ENCODE measurements around the gene SHC2. TPM values are rescaled to one million over a fixed set of nuclear protein-coding genes. Genes with fewer than 3 reads are reported as not detected.
"Not testable (repeated sequence)": the region's sequence is repeated elsewhere in the genome, so short reads cannot be mapped to it uniquely, and the experiment has no call there.

Gene SHC2
- total and polyA plus RNA-seq, 8 donors: 13.8 to 169 (median 36.6) TPM

- intact Hi-C loops (cut with DNase I; ENCODE audit: low total_unique reads): no loop called here
- H3K27ac ChIP-seq: no peak overlapping the region
- TF ChIP-seq CTCF (IDR thresholded peaks at IDR 0.05) (no peak), POLR2A (IDR thresholded peaks at IDR 0.05) (no peak), EP300 (IDR thresholded peaks at IDR 0.05) (no peak), POLR2AphosphoS5 (IDR thresholded peaks at IDR 0.05) (no peak)
- 88 to 97% (median 95%) methylated on average over 1 of the region's 1 CpG for WGBS, 5 donors
- peaks cover under 1 to 39% (median 8%) of the 10 kb centered on the region in 3 donors for H3K27me3 ChIP-seq
- H3K4me3 ChIP-seq: no peak overlapping the region
- peaks cover 0 to 45% (median 33%) of the 10 kb centered on the region in 4 donors for H3K36me3 ChIP-seq
- H3K4me1 ChIP-seq: peaks cover 0 to 4% (median under 1%) of the 10 kb centered on the region in 4 donors
- no peak for DNase-seq
- no peaks in the 10 kb centered on the region for H3K9me3 ChIP-seq
These were observed 45.5 kb downstream of the SHC2 start for GRCh38 chr19:415292-415691.

- DNase-seq: no peak
- Histone ChIP-seq H3K27ac (no peak overlapping the region), H3K9me3 (no peaks in the 10 kb centered on the region), H3K4me3 (no peak overlapping the region), H3K27me3 (peaks cover 5 to 53% (median 22%) of the 10 kb centered on the region in 3 donors), H3K36me3 (peaks cover 0 to 31% (median 24%) of the 10 kb centered on the region in 4 donors), H3K4me1 (peaks cover 12 to 18% (median 14%) of the 10 kb centered on the region in 4 donors)
- TF ChIP-seq EP300 (IDR thresholded peaks at IDR 0.05) (no peak), POLR2A (IDR thresholded peaks at IDR 0.05) (no peak), POLR2AphosphoS5 (IDR thresholded peaks at IDR 0.05) (no peak), CTCF (IDR thresholded peaks at IDR 0.05) (no peak)
- intact Hi-C loops (cut with DNase I; ENCODE audit: low total_unique reads): no loop called here
- WGBS, 5 donors: 65 to 69% (median 68%) methylated on average over 14 to 15 of the region's 15 CpGs
These were observed 46.9 kb downstream of the SHC2 start for GRCh38 chr19:413756-414420.

- intact Hi-C loops (cut with DNase I; ENCODE audit: low total_unique reads): no loop called here
- peaks cover 18 to 28% (median 24%) of the 10 kb centered on the region in 4 donors for H3K4me1 ChIP-seq
- TF ChIP-seq CTCF (IDR thresholded peaks at IDR 0.05) (no peak), EP300 (IDR thresholded peaks at IDR 0.05) (no peak), POLR2A (IDR thresholded peaks at IDR 0.05) (no peak)
- peaks cover 5 to 65% (median 35%) of the 10 kb centered on the region in 3 donors for H3K27me3 ChIP-seq
- H3K4me3 ChIP-seq: no peak overlapping the region
- DNase-seq: no peak
- no peak overlapping the region for H3K27ac ChIP-seq
- H3K9me3 ChIP-seq: no peaks in the 10 kb centered on the region
- WGBS, 5 donors: 50 to 60% (median 53%) methylated on average over 11 to 35 of the region's 36 CpGs
- H3K36me3 ChIP-seq: peaks cover 0 to 20% (median 15%) of the 10 kb centered on the region in 4 donors
These were observed 48.2 kb downstream of the SHC2 start for GRCh38 chr19:412356-413355.

GRCh38 chr19:411723-412355, 49.0 kb downstream of the SHC2 start:
- TF ChIP-seq POLR2AphosphoS5 (IDR thresholded peaks at IDR 0.05): no peak
- TF ChIP-seq POLR2A (IDR thresholded peaks at IDR 0.05): no peak
- TF ChIP-seq CTCF (IDR thresholded peaks at IDR 0.05): no peak
- peaks cover 5 to 74% (median 43%) of the 10 kb centered on the region in 3 donors for H3K27me3 ChIP-seq
- H3K9me3 ChIP-seq: no peaks in the 10 kb centered on the region
- 20 to 69% (median 39%) methylated on average over 2 to 13 of the region's 13 CpGs for WGBS, 5 donors
- H3K4me3 ChIP-seq: no peak overlapping the region
- H3K27ac ChIP-seq: no peak overlapping the region
- peaks cover 0 to 12% (median 11%) of the 10 kb centered on the region in 4 donors for H3K36me3 ChIP-seq
- peaks cover 18 to 29% (median 25%) of the 10 kb centered on the region in 4 donors for H3K4me1 ChIP-seq
- intact Hi-C loops (cut with DNase I; ENCODE audit: low total_unique reads): no loop called here
- peak in 1 of 2 donors; percentile 48 for DNase-seq

- H3K4me3 ChIP-seq; H3K27ac ChIP-seq; H3K36me3 ChIP-seq; intact Hi-C loops (cut with DNase I; ENCODE audit: low total_unique reads); H3K9me3 ChIP-seq; DNase-seq: not testable (repeated sequence)
- H3K4me1 ChIP-seq: peaks cover 18 to 29% (median 25%) of the 10 kb centered on the region in 4 donors
- peaks cover 5 to 80% (median 49%) of the 10 kb centered on the region in 3 donors for H3K27me3 ChIP-seq
- 79 to 93% (median 84%) methylated on average over 8 to 22 of the region's 22 CpGs for WGBS, 5 donors
These were observed 49.6 kb downstream of the SHC2 start for GRCh38 chr19:411121-411722.

Measured in stomach (tissue), 9 donors.